ENCODE results near the gene FIZ1. TPM values are rescaled to one million over a fixed set of nuclear protein-coding genes. Genes with fewer than 3 reads are reported as not detected.

Gene FIZ1
- total RNA-seq, 2 donors from 2014 or later = 14.5 to 17.0 TPM

DNA sequence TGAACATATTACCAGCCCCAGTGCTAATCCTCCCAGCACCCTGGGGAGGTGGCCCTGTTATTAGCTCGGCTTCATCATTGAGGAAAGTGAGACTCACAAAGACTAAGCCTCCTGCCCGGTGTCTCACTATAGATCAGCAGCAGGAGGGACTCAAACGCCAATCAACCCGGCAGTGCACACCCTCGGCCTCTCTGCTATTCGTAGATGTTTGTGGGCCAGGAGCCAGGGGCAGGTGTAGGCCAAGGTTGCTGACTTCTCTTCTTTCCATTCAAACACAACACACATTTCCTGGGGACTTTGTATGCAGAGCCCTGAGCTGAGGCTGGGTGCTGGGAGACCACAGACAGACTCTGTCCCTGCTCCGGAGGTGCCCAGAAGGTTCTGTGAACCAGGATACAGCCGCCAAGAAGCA is 44.6 kb downstream of the FIZ1 start:
- no peak for DNase-seq
- no peak for ATAC-seq
- intact Hi-C loops (cut with DNase I) = no loop called here

DNA sequence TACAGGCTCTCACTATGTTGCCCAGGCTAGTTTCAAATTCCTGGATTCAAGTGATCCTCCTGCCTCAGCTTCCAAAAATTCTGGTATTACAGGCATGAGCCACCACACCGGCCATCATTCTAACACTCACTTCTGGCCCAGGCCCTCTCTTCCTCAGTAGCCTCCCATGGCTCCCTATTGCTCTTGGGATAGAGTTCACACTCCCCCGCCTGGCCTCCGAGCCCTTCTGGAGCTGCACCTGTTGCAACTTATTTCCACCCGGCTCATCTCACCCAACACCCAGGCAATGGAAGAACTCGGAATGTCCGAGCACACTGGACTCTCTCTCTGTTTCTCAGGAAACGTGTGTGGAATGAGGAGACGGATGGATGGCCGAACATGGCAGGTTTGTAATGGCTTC is 45.0 kb downstream of the FIZ1 start:
- intact Hi-C loops (cut with DNase I) = no loop called here
- ATAC-seq = no peak
- DNase-seq = no peak

DNA sequence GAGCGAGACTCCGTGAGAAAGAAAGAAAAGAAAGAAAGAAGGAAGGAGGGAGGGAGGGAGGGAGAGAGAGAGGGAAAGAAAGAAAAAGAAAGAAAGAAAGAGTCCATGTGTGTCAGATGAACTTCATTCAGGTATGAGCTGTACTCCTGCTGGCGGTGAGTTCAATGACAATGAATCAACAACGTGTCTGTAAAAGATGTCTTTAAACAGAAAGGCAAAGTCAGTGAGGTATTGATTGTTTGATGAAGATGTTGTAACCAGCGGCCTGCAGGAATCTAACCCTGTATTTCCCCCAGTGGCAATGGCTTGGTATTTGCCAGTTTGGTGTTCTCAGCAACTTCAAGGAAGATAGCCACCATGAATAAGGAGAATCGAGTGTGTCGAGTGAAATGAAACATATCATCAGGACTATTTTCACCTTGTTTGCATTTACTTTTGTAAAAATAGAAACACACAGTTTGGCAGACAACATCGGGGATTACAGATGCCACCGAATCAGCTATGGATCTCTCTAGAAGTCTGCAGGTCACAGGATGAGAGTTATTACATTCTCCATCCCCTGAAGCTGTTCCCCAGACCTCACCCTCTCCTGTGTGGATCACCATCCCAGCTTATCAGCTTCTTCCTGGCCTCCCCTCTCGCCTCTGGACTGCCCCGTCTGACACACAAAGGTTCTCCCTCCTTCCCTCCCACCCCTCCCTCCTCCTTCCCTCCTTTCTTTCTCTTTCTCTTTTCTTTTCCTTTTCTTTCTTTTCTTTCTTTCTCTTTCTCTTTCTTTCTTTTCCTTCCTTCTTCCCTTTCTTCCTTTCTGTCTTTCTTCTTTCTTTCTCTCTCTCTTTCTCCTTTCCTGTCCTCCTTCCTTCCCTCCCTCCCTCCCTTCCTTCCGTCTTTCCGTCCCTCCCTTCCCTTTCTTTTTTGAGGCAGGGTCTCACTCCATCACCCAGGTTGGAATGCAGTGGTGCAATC is 45.8 kb downstream of the FIZ1 start:
- DNase-seq = no peak
- peak in 1 of 2 donors; percentile 57 for ATAC-seq
- intact Hi-C loops (cut with DNase I) = no loop called here

GRCh38 chr19:55552620-55553019 is 46.7 kb downstream of the FIZ1 start:
- ATAC-seq (no peak), DNase-seq (no peak)
- intact Hi-C loops (cut with DNase I) = no loop called here

GRCh38 chr19:55552206-55552605 is 47.1 kb downstream of the FIZ1 start:
- DNase-seq (no peak), ATAC-seq (no peak)
- intact Hi-C loops (cut with DNase I) = no loop called here

GRCh38 chr19:55550321-55550650 is 49.0 kb downstream of the FIZ1 start:
- DNase-seq (no peak), ATAC-seq (no peak)
- intact Hi-C loops (cut with DNase I) = no loop called here

- intact Hi-C loops (cut with DNase I) = loop anchor here in 1 of 2 donors (5.0 kb wide), 1 partner anchor 38 kb away; no protein-coding TSS in a partner anchor
- DNase-seq = no peak
- peak in 1 of 2 donors; percentile 4 for ATAC-seq
Measured at GRCh38 chr19:55549500-55550320, 49.6 kb downstream of the FIZ1 start.

GRCh38 chr19:55546822-55547614 is 52.3 kb downstream of the FIZ1 start:
- intact Hi-C loops (cut with DNase I) = loop anchor here in 1 of 2 donors (5.0 kb wide), 1 partner anchor 40 kb away; no protein-coding TSS in a partner anchor
- peak; percentile 80 to 81 for ATAC-seq
- DNase-seq = peak; percentile 93

DNA sequence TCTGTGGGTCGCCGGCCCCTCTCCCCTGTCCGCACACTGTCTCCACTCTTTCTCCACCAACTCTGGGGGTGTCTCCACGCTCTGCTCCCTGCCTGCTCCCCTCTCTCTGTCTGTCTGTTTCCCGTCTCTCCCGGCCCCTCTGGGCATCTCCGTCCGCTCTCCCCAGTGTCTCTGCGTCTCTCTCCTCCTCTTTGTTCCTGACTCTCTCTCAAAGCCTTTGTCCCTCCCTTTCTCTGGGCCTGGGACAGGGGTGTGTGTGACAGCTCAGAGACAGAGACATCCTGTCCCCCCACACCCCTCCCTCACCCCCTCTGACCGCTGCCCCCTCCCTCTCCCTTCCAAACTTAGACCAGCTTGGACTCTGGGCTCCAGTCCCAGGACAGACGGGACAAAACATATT is 53.3 kb downstream of the FIZ1 start:
- peak; percentile 77 to 83 for ATAC-seq
- intact Hi-C loops (cut with DNase I) = loop anchor here in 1 of 2 donors (5.0 kb wide), 1 partner anchor 41 kb away; no protein-coding TSS in a partner anchor
- DNase-seq = peak; percentile 66

DNA sequence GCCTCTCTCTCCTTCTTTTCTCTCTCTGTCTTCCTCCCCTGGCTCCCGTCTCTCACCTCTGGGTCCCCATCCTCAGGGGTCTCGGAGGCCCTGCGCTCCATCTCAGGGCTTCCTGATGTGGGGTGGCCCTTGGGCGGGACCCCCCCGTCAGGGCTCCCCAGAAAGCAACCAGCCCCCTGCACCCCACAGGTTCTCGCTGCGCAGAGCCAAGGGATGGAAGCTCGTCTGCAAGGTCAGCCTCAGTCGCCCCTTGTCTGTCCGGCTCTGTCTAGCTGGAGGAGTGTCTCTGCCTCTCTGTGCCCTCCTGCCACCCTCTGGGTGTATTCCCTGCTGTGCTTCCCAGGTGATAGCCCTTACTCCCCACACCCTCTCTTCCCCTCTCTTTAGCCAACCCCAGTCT is 53.9 kb downstream of the FIZ1 start, which contains the start of gene SBK3:
TSS of gene SBK3 (minus strand) at position 101 of the 400 bp plus-strand sequence. CDS start at position 101, 0 bp downstream.
- ATAC-seq = peak in 1 of 2 donors; percentile 1
- no peak for DNase-seq
- intact Hi-C loops (cut with DNase I) = loop anchor here in 1 of 2 donors (5.0 kb wide), 1 partner anchor 42 kb away; no protein-coding TSS in a partner anchor

- peak in 1 of 2 donors; percentile 23 for ATAC-seq
Measured at GRCh38 chr19:55544776-55545439, 54.4 kb downstream of the FIZ1 start.

DNA sequence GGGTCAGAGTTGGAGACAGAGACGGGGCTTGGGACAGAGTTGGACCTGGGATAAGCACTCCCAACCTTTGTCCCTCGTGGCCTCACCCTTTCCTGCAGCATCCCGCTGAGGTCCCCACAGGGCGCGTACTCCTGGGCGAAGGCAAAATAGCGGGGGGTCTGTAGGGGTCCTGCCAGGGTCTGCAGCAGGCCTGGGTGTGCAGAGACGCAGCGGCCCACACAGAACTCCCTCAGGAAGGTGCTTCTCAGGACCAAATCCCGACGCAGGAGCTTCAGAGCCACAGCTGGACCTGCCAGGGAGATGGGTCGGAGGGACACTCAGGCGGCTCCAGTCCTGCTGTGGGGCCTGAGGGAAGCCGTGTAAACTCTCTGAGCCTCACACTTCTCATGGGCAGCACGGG is 55.3 kb downstream of the FIZ1 start:
- intact Hi-C loops (cut with DNase I) = no loop called here
- DNase-seq = no peak
- no peak for ATAC-seq

More at GRCh38 chr19:55544776-55545439, 54.4 kb downstream of the FIZ1 start:
- no peak for DNase-seq
- intact Hi-C loops (cut with DNase I) = loop anchor here in 1 of 2 donors (5.0 kb wide), 1 partner anchor 42 kb away; no protein-coding TSS in a partner anchor

DNA sequence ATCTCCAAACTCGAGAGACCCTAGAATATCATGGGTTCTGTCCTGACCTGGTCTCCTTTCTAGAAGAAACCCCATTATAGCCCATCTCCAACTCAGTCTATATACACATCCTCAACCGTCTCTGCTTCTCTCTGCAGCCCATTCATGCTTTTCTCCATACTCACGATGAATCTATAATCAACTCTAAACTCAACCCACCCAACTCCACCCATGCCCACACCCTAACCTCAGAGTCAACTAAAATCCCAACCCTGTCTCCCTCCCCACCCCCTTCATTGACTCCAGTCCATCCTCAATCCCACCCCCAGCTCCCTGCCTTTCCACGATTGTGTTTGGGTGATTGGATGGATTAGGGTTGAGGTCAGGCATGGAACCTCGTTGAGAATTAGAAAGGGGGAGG is 55.8 kb downstream of the FIZ1 start:
- no peak for DNase-seq
- ATAC-seq = no peak
- intact Hi-C loops (cut with DNase I) = no loop called here

- DNase-seq = no peak
- no peak for ATAC-seq
- intact Hi-C loops (cut with DNase I) = no loop called here
Measured at GRCh38 chr19:55542292-55542855, 56.9 kb downstream of the FIZ1 start.

Data from left cardiac atrium (tissue), 4 donors.